Heart left ventricle (tissue), 13 donors: ENCODE measurements around the gene DBH.

ENCODE experiments used
- CTCF ChIP-seq, 12 donors: fragments of 200-600 bp; sonication (generic) in 4 of 12; IDR thresholded peaks; one replicate each; pipeline versions ENCODE4 v1.5.0 to v1.8.0; 2018 to 2022; ENCODE audit warnings: antibody characterized with exemption in 12 of 12, mild to moderate bottlenecking in 5 of 12
- POLR2A ChIP-seq, 2 donors: fragments of 450-650 bp; IDR thresholded peaks; one replicate each; pipeline ENCODE4 v1.6.1; 2017; ENCODE audit warnings: antibody characterized with exemption in 2 of 2, mild to moderate bottlenecking in 2 of 2, moderate library complexity in 2 of 2
- donor health status: ischemic (EF 13 %, LVEDD 7.1; RV severe dilation, severe dysfunction).
- donor health status: DM: no; HTN: yes; CAD: no.
- donor health status: DM: no; HTN: no; CAD: no.
- donor health status: ischemic (EF 25% LVEDD 6.9; RV normal size, moderate dysfunction).
- donor health status: ischemic (EF 25% LVEDD 5.7; RV mildly dilated, moderate dysfunction).
- donor health status: ischemic (EF 35%, LVEDD 5.7; RV mildly dilated, moderate dysfunction).
- donor health status: nonischemic (EF 11% LVEDD 7.7; RV severe dilation, severe dysfunction).
- donor health status: DM: yes; HTN: yes; CAD: no.
- donor health status: PGD.
- donor health status: ischemic (EF 29% LVEDD 5.4; RV normal size, mild dysfunction).
- donor health status: nonischemic (EF 23%, LVEDD 6.1; RV moderate dilation, normal function).

DNA sequence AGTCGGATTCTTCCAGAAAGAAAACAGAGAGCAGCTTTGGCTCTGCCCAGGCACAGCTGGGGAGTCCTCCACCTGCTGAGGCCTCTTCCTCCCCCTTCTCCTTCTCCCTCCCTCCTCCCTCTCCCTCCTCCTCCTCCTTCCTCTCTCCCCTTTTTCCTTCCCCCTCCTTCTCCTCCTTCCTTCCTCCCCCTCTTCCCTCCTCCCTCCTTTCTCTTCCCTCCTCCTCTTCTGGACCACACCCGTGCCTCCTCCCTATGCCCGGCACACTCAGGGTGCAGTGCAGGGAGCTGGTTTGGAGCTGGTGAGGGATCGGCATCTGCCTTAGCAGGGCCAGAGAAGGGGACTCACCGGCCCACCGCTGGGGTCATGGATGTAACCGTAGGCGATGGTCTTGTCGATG, 30.2 kb downstream of the DBH start:
- TF ChIP-seq CTCF (IDR thresholded peaks at IDR 0.05) = no peak
- TF ChIP-seq POLR2A (IDR thresholded peaks at IDR 0.05) = no peak
